ENCODE measurements around the gene FAM43B.

FAM43B gene

GRCh38 chr1:20589331-20590278 is 37.2 kb downstream of the FAM43B start:
- DNase-seq (ENCODE audit: insufficient read length, low spot score): no peak

GRCh38 chr1:20590306-20590777 is 38.0 kb downstream of the FAM43B start:
- DNase-seq (ENCODE audit: insufficient read length, low spot score) (no peak), FAIRE-seq (no peak)

More at GRCh38 chr1:20589331-20590278, 37.2 kb downstream of the FAM43B start:
- FAIRE-seq: no peak

GRCh38 chr1:20593756-20594155 is 41.4 kb downstream of the FAM43B start:
- DNase-seq (ENCODE audit: insufficient read length, low spot score) (no peak), FAIRE-seq (no peak)

GRCh38 chr1:20594746-20595145 is 42.4 kb downstream of the FAM43B start:
- DNase-seq (ENCODE audit: insufficient read length, low spot score) (no peak), FAIRE-seq (no peak)

- DNase-seq (ENCODE audit: insufficient read length, low spot score) (no peak), FAIRE-seq (no peak)
Observed at GRCh38 chr1:20596106-20596505, 43.7 kb downstream of the FAM43B start.

GRCh38 chr1:20597650-20598049 is 45.3 kb downstream of the FAM43B start:
- DNase-seq (ENCODE audit: insufficient read length, low spot score) (no peak), FAIRE-seq (no peak)

- no peak for DNase-seq (ENCODE audit: insufficient read length, low spot score)
- FAIRE-seq: no peak
Observed at GRCh38 chr1:20600156-20600555, 47.8 kb downstream of the FAM43B start.

- DNase-seq (ENCODE audit: insufficient read length, low spot score) (no peak), FAIRE-seq (no peak)
Observed at GRCh38 chr1:20601129-20601825, 48.9 kb downstream of the FAM43B start.

- FAIRE-seq (no peak), DNase-seq (ENCODE audit: insufficient read length, low spot score) (no peak)
Observed at GRCh38 chr1:20602851-20603450, 50.6 kb downstream of the FAM43B start.

GRCh38 chr1:20603504-20604464 is 51.4 kb downstream of the FAM43B start:
- DNase-seq (ENCODE audit: insufficient read length, low spot score) (no peak), FAIRE-seq (no peak)
